Jurkat, Clone E6-1 (cell line): Measurements from ENCODE around the gene DKK2.
"Not testable (repeated sequence)": the region's sequence is repeated elsewhere in the genome, so short reads cannot be mapped to it uniquely, and the experiment has no call there.

ENCODE experiments used
- DNase-seq: peaks from one replicate; pipeline ENCODE4 v3.0.0-alpha.2; 2011; ENCODE audit warnings: low read depth, low spot score
- H3K4me3 ChIP-seq: 2 replicates; pipeline ENCODE4 v1.5.1; 2011; ENCODE audit warnings: mild to moderate bottlenecking, low read length, control low read depth, moderate library complexity

DKK2 gene

DNA sequence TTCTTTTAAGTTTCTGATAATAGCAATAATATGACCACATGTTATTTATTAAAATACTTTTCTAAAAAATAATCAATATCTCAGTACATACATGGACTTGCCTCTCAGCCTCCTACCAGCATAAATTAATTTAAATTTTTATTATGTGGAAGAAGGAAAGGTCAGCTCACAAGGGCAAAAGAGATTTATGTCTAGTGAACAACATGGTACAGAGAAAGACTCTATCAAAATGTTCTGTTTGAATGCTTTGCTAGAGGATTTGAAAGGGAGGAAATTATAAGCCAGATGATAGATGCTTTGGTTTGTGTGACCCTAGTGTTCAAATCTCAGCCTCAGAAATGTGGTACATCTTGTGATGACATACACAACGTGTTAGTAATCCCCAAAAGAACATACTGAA, 94.3 kb downstream of the DKK2 start:
- no peak overlapping the region for H3K4me3 ChIP-seq
- no peak for DNase-seq

DNA sequence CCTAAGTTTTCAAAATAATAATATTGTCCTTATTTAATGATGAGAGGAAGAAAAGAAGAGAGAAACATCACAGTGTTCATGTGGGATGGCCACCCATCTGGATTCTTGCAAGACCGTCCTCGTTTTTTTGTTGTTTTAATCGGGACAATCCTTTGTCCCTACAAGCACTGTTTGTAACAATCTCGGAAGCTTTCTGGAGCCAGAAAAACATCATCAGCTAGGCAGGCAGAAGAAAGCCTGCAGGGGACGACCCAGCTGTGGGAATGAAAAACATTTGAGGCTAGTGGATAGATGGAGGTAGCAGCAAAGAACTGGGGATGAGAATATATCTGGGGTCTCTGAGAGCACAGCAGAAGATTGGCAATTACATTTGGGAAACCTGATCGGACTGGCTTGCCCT, 105.6 kb downstream of the DKK2 start:
- DNase-seq = no peak
- H3K4me3 ChIP-seq = no peak overlapping the region

- no peak for DNase-seq
- H3K4me3 ChIP-seq = no peak overlapping the region
Observed at GRCh38 chr4:106929248-106929647, 106.9 kb downstream of the DKK2 start.

- H3K4me3 ChIP-seq = no peak overlapping the region
- no peak for DNase-seq
Observed at GRCh38 chr4:106914223-106914622, 121.9 kb downstream of the DKK2 start.

DNA sequence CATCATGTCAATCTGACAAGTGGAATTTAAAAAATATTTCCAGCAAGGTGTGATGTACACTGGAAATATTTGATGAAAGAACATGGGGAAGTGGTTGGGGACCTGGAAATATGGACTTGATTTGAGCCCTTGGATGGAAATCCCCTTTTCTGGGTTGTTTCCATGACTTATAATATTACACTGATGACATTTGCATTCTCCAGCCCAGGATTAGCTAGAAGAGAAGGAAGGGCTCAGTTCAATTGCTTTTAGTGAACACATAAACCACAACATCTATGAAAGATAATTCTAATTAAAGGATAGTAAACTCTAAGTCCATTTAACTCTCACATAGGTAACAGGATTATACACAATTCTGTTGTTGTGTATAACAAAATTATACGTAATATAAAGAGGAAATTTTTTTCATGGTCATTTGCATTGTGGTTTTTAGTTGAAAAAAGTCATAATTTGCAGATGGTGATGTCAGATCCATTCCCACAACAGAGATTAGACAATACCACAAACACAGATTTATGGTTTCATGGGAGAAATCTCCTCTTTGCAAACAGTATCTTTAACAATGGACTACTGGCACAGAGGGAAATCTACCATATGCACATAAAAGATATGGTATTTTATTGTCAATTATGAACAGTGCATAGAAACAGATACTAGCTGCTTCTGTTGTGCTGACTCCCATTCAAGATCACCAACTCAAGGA, 126.5 kb downstream of the DKK2 start:
- DNase-seq = no peak
- no peak overlapping the region for H3K4me3 ChIP-seq

DNA sequence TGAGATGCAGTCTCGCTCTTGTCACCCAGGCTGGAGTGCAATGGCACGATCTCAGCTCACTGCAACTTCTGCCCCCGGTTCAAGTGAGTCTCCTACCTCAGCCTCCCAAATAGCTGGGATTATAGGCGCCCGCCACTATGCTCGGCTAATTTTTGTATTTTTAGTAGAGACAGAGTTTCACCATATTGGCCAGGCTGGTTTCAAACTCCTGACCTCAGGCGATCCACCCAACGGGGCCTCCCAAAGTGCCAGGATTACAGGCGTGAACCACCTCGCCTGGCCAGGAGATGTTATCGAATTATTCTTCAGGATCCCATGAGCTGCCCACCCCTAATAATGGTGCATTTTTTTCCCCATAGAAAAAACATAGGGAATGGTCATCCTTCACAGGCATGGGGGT, 128.1 kb downstream of the DKK2 start:
- DNase-seq, H3K4me3 ChIP-seq: not testable (repeated sequence)

DNA sequence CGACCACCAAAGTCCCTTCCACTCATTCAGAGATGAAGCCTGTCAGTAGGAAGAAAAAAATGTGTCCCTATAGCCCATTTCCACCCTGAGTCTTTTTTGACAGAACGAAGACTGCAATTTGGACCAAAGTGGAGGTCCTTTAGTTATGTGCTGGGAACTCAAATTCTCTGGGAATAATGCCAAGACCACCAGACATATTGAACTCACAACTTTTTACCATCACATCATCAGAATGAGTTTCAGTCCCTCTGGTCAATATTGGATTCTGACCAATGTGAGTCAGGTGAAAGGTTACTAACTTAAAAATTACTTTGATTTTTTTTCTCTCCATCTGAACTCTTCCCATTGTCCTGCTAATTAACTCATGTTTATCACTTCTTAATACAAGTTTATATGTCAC, 128.9 kb downstream of the DKK2 start:
- no peak for DNase-seq
- H3K4me3 ChIP-seq = no peak overlapping the region

DNA sequence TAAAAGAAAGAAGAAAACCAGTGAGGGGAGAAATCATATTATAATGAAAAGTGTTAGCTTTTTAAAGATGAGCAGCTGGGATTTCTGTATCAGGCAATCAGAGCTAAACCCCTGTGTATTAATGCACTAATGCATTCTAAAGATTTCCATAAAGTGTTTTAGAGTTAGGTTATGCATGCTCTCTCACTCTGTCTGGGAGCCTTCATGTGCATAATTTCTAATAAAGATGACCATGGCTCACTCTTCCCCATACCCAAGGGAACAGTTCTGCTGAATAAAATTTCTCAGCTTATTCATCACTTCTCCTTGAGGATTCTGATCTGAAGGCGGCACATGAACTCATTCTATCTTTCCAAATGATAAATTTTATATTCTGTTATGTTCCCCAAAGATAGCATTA, 129.4 kb downstream of the DKK2 start:
- no peak for DNase-seq
- no peak overlapping the region for H3K4me3 ChIP-seq

DNA sequence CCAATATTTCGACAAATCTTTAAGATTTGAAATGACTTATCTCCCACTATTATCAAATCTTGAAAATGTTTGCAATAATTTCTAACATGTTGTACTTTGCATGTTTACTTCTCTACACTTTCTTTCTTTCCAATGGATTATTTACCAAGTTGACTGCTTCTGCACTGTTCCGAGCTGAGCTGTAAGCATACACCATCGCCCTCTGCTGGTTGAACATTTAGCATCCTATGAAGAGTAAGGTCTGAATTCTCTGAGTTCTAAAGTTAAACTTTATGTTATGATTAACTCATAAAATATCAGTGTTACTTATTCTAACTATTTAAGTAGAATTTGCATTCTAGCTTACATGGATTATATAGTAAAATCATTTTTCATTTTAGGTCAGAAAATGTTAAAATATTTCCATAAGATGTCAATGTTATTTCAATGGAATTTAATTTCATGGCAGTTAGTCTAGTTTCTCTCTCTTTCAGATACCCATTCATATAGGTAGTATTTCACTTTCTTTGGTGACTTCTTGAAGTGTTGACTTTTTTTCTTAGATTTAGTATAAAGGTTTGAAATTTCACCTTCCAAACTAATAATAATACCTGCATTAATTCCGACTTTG, 137.4 kb downstream of the DKK2 start:
- peak; percentile 54 for DNase-seq
- H3K4me3 ChIP-seq = no peak overlapping the region

DNA sequence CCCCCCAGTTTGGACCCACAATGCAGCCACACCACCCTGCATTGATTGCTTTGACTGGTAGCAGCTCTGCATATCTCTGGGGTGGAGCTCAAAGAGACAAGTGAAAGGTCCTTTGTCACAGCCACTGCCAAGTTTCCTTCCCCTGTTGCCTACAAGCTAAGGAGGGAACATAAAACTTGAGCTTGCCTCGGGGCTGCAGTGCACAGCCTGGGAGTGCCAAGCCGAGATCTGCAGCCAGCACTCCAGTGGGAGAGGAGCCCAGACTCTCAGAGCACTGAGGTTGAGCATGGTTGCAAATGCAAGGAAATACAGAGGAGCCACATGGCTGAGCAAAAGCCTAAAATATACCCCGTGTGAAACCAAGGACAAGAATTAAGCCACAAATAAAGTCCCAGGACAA, 142.2 kb downstream of the DKK2 start:
- DNase-seq = no peak
- H3K4me3 ChIP-seq = no peak overlapping the region

GRCh38 chr4:106893395-106893881, 142.7 kb downstream of the DKK2 start:
- no peak for DNase-seq
- H3K4me3 ChIP-seq = no peak overlapping the region

- no peak overlapping the region for H3K4me3 ChIP-seq
- DNase-seq = no peak
Observed at GRCh38 chr4:106892786-106893185, 143.3 kb downstream of the DKK2 start.

DNA sequence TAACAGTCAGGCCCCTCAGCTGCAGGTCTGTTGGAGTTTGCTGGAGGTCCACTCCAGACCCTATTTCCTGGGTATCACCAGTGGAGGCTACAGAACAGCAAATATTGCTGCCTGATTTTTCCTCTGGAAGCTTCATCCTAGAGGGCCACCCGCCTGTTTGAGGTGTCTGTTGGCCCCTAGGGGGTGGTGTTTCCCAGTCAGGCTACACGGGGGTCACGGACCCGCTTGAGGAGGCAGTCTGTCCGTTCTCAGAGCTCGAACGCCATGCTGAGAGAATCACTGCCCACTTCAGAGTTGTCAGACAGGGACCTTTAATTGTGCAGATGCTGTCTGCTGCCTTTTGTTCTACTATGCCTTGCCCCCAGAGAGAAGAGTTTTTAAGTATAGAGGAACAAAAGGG, 160.8 kb downstream of the DKK2 start:
- H3K4me3 ChIP-seq = no peak overlapping the region
- DNase-seq = no peak
